Smooth muscle cell (in vitro differentiated cells): ENCODE data around the gene BGN. TPM values are rescaled to one million over a fixed set of nuclear protein-coding genes. Genes with fewer than 3 reads are reported as not detected.

ENCODE experiments used
- DNase-seq: peaks from one replicate; lab custom pipeline; 2025; ENCODE audit not compliant: unreplicated experiment; lab: John Stamatoyannopoulos, UW
- H2AFZ ChIP-seq: fragments of 200-600 bp; sonication (generic); 2 replicates; pipeline ENCODE4 v1.6.0; 2016; ENCODE audit warnings: antibody characterized with exemption, low read depth, mild to moderate bottlenecking
- H3F3A ChIP-seq: fragments of 200-600 bp; sonication (generic); 2 replicates; pipeline ENCODE4 v1.6.0; 2017; ENCODE audit warnings: antibody characterized with exemption, low read depth
- H3K27ac ChIP-seq: fragments of 200-600 bp; sonication (generic); 2 replicates; pipeline ENCODE4 v1.5.1; 2016; ENCODE audit warnings: low read depth, mild to moderate bottlenecking
- H3K27me3 ChIP-seq: fragments of 200-600 bp; sonication (generic); 2 replicates; pipeline ENCODE4 v1.6.1; 2016; ENCODE audit warnings: low read depth, mild to moderate bottlenecking
- H3K36me3 ChIP-seq: fragments of 200-600 bp; sonication (generic); 2 replicates; pipeline ENCODE4 v1.5.1; 2016; ENCODE audit warnings: low read depth
- H3K4me1 ChIP-seq: fragments of 200-600 bp; sonication (generic); 2 replicates; pipeline ENCODE4 v1.5.1; 2016; ENCODE audit warnings: low read depth
- H3K4me2 ChIP-seq: fragments of 200-600 bp; sonication (generic); 2 replicates; pipeline ENCODE4 v1.6.0; 2016; ENCODE audit warnings: mild to moderate bottlenecking
- H3K4me3 ChIP-seq: fragments of 200-600 bp; sonication (generic); 2 replicates; pipeline ENCODE4 v1.5.1; 2016; ENCODE audit warnings: mild to moderate bottlenecking
- H3K79me2 ChIP-seq: fragments of 200-600 bp; sonication (generic); 2 replicates; pipeline ENCODE4 v1.6.0; 2016; ENCODE audit warnings: low read depth, mild to moderate bottlenecking
- H3K9ac ChIP-seq: fragments of 200-600 bp; sonication (generic); 2 replicates; pipeline ENCODE4 v1.6.0; 2016; ENCODE audit warnings: low read depth
- H3K9me3 ChIP-seq: fragments of 200-600 bp; sonication (generic); replicated peaks from 2 replicates; pipeline ENCODE4 v1.5.1; 2016; ENCODE audit warnings: low read depth
- H4K20me1 ChIP-seq: fragments of 200-600 bp; sonication (generic); 2 replicates; pipeline ENCODE4 v1.6.0; 2016; ENCODE audit warnings: low read depth
- WGBS: methylation state at CpG from one replicate; pipeline ENCODE4 v1.1.7; 2016; ENCODE audit warnings: low lambda C conversion rate; 5-methylcytosine and 5-hydroxymethylcytosine counted together
- polyA plus RNA-seq: library from polyadenylated mRNA; unstranded; fragments of >200 nt; fragmentation: Nextera tagmentation; extraction: Ambion mirVana; gene quantifications from 2 replicates; pipeline ENCODE4 v1.2.1, GENCODE V29; 2016
- total RNA-seq: library from RNA; depleted of rRNA; stranded (reverse); fragments of >200 nt; gene quantifications from 2 replicates; pipeline ENCODE4 v1.2.3, GENCODE V29; 2014
- TF ChIP-seq, protein P1 (sequence below): fragments of 200-600 bp; sonication (generic); IDR thresholded peaks from 2 replicates; pipeline ENCODE4 v1.5.1; 2017; ENCODE audit warnings: borderline replicate concordance, mild to moderate bottlenecking, antibody characterized with exemption; ENCODE audit not compliant: insufficient read depth, poor library complexity, severe bottlenecking

BGN gene
- total and polyA plus RNA-seq, 2 experiments from 2014 or later = 298 to 621 TPM

DNA sequence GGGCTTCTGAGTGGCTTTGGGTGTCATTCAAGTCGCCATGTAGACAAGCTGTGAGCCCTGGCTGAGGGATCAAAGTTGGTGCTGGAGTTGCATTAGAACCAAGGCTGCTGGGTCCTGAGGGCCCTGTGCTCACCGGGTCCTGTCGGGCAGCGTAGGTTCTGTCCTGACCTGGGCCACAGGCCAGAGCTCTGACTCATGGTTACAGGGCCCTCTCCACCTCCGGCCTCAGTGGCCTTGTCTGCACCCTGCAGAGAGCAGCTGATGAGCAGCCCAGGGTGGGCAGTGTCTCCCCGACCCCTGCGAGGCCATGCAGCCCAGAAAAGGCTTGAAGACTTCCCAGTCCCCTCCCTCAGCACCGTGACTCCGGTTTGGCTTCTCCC lies 45.2 kb downstream of the BGN start:
- H3K4me2 ChIP-seq = no peak overlapping the region
- WGBS = 84% methylated on average over 9 of the region's 9 CpGs
- H3K36me3 ChIP-seq = no peaks in the 10 kb centered on the region
- no peak overlapping the region for H3K27ac ChIP-seq
- no peak overlapping the region for H2AFZ ChIP-seq
- no peaks in the 10 kb centered on the region for H3F3A ChIP-seq
- H3K9ac ChIP-seq = no peak overlapping the region
- no peaks in the 10 kb centered on the region for H4K20me1 ChIP-seq
- TF ChIP-seq, protein P1, sequence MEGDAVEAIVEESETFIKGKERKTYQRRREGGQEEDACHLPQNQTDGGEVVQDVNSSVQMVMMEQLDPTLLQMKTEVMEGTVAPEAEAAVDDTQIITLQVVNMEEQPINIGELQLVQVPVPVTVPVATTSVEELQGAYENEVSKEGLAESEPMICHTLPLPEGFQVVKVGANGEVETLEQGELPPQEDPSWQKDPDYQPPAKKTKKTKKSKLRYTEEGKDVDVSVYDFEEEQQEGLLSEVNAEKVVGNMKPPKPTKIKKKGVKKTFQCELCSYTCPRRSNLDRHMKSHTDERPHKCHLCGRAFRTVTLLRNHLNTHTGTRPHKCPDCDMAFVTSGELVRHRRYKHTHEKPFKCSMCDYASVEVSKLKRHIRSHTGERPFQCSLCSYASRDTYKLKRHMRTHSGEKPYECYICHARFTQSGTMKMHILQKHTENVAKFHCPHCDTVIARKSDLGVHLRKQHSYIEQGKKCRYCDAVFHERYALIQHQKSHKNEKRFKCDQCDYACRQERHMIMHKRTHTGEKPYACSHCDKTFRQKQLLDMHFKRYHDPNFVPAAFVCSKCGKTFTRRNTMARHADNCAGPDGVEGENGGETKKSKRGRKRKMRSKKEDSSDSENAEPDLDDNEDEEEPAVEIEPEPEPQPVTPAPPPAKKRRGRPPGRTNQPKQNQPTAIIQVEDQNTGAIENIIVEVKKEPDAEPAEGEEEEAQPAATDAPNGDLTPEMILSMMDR = no peak
- no peak for DNase-seq
- H3K27me3 ChIP-seq = no peaks in the 10 kb centered on the region
- no peaks in the 10 kb centered on the region for H3K79me2 ChIP-seq
- no peaks in the 10 kb centered on the region for H3K4me1 ChIP-seq
- H3K4me3 ChIP-seq = no peak overlapping the region
- no peaks in the 10 kb centered on the region for H3K9me3 ChIP-seq

GRCh38 chrX:153544727-153545126 lies 49.9 kb downstream of the BGN start:
- Histone ChIP-seq H3F3A (no peaks in the 10 kb centered on the region), H3K9ac (no peak overlapping the region), H3K9me3 (no peaks in the 10 kb centered on the region), H4K20me1 (no peaks in the 10 kb centered on the region), H3K27ac (no peak overlapping the region), H2AFZ (no peak overlapping the region), H3K4me2 (no peak overlapping the region), H3K36me3 (no peaks in the 10 kb centered on the region), H3K4me3 (no peak overlapping the region), H3K4me1 (no peaks in the 10 kb centered on the region), H3K27me3 (no peaks in the 10 kb centered on the region), H3K79me2 (no peaks in the 10 kb centered on the region)
- no peak for DNase-seq
- 64% methylated on average over 8 of the region's 8 CpGs for WGBS
- TF ChIP-seq, protein P1 = no peak

DNA sequence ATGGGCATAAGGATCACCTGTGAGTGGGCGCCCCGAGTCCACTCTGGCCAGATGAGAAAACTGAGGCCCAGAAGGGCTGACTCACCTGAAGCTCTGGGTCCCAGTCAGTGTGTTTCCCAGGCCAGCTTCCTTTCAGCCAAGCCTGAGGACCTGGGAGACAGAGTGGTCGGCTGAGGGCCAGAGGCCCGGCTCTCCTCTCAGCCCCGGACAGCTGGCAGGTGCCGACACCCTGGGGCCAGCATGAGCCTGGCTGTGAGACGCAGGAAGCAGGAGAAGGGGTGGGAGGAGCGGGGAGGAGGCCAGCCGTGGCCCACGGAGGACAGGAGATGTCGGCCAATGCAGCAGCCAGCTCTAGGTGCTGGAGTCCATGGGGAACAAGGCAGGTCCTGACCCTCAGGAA lies 51.6 kb downstream of the BGN start:
- Histone ChIP-seq H3K79me2 (no peaks in the 10 kb centered on the region), H3K9me3 (no peaks in the 10 kb centered on the region), H3K4me3 (no peak overlapping the region), H2AFZ (no peak overlapping the region), H3K27ac (no peak overlapping the region), H3K9ac (no peak overlapping the region), H3K27me3 (no peaks in the 10 kb centered on the region), H3K4me2 (no peak overlapping the region), H4K20me1 (no peaks in the 10 kb centered on the region), H3K4me1 (no peaks in the 10 kb centered on the region), H3F3A (no peaks in the 10 kb centered on the region), H3K36me3 (no peaks in the 10 kb centered on the region)
- 87% methylated on average over 11 of the region's 11 CpGs for WGBS
- TF ChIP-seq, protein P1 = no peak
- DNase-seq = no peak

DNA sequence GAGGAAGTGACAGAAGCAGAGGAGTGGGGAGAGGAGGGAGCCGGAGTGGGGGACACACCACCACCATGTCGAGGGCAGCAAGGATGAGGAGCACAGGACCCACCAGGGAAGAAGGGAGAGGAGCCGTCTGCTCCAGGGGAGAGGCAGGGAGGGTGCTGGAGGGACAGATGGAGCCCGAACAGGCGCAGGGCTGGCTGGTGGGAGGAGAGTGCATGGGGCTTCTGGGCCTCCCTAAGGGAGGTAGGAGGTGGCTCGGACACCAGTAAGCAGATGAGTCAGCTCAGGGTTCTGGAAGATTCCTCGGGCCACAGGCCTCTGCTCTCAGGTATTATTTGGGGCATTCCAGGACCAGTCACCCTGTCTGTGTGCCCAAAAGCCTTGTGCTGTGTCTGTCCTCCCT lies 52.4 kb downstream of the BGN start:
- Histone ChIP-seq H3K9ac (no peak overlapping the region), H3K79me2 (no peaks in the 10 kb centered on the region), H2AFZ (no peak overlapping the region), H3K27me3 (no peaks in the 10 kb centered on the region), H4K20me1 (no peaks in the 10 kb centered on the region), H3K4me1 (no peaks in the 10 kb centered on the region), H3K4me2 (no peak overlapping the region), H3F3A (no peaks in the 10 kb centered on the region), H3K9me3 (no peaks in the 10 kb centered on the region), H3K4me3 (no peak overlapping the region), H3K27ac (no peak overlapping the region), H3K36me3 (no peaks in the 10 kb centered on the region)
- TF ChIP-seq, protein P1 = no peak
- 48% methylated on average over 6 of the region's 7 CpGs for WGBS
- no peak for DNase-seq
